ENCODE measurements around the gene SAV1. TPM values are rescaled to one million over a fixed set of nuclear protein-coding genes. Genes with fewer than 3 reads are reported as not detected.
"Not testable (repeated sequence)": the region's sequence is repeated elsewhere in the genome, so short reads cannot be mapped to it uniquely, and the experiment has no call there.

Gene SAV1
- 16.7 TPM for total RNA-seq

- Histone ChIP-seq H3K4me1 (ENCODE audit: control insufficient read depth in 3 of 3, insufficient read depth in 3 of 3, low read length in 3 of 3) (peaks cover 2 to 8% (median 8%) of the 10 kb centered on the region in 3 donors), H3K4me3 (ENCODE audit: low read length in 3 of 3) (peak within 1 kb of the TSS; percentile 93 to 96 (median 95))
Observed at GRCh38 chr14:50667996-50668825, at the start of gene SAV1. Gene SAV1, minus strand, starts transcription at chr14:50668306. Its CDS starts 339 bp downstream, at chr14:50667967.

GRCh38 chr14:50717811-50718210 is 49.7 kb upstream of the SAV1 start:
- Histone ChIP-seq H3K27me3 (ENCODE audit: control insufficient read depth in 3 of 3, insufficient read depth in 3 of 3, low read length in 3 of 3) (no peaks in the 10 kb centered on the region), H3K4me3 (ENCODE audit: low read length in 3 of 3) (no peak overlapping the region), H3K4me1 (ENCODE audit: control insufficient read depth in 3 of 3, insufficient read depth in 3 of 3, low read length in 3 of 3) (no peaks in the 10 kb centered on the region), H3K9ac (ENCODE audit: low read depth in 1 of 3, low read length in 3 of 3) (no peak overlapping the region), H3K9me3 (ENCODE audit: control insufficient read depth in 3 of 3, low read length in 3 of 3) (no peaks in the 10 kb centered on the region), H3K27ac (ENCODE audit: low read depth, low read length) (no peak overlapping the region), H3K36me3 (ENCODE audit: control insufficient read depth in 3 of 3, insufficient read depth in 3 of 3, low read length in 3 of 3) (peaks cover 0 to 11% (median 4%) of the 10 kb centered on the region in 3 donors)

More at GRCh38 chr14:50667996-50668825, at the start of gene SAV1:
- Histone ChIP-seq H3K27ac (ENCODE audit: low read depth, low read length) (peak within 1 kb of the TSS; percentile 89), H3K36me3 (ENCODE audit: control insufficient read depth in 3 of 3, insufficient read depth in 3 of 3, low read length in 3 of 3) (peaks cover 0 to 2% (median 0%) of the 10 kb centered on the region in 3 donors), H3K9me3 (ENCODE audit: control insufficient read depth in 3 of 3, low read length in 3 of 3) (no peaks in the 10 kb centered on the region), H3K27me3 (ENCODE audit: control insufficient read depth in 3 of 3, insufficient read depth in 3 of 3, low read length in 3 of 3) (no peaks in the 10 kb centered on the region), H3K9ac (ENCODE audit: low read depth in 1 of 3, low read length in 3 of 3) (peak within 1 kb of the TSS; percentile 92 to 93 (median 92))

- no peak overlapping the region for H3K9ac ChIP-seq (ENCODE audit: low read depth in 1 of 3, low read length in 3 of 3)
- H3K4me3 ChIP-seq (ENCODE audit: low read length in 3 of 3), result no peak overlapping the region
- H3K9me3 ChIP-seq (ENCODE audit: control insufficient read depth in 3 of 3, low read length in 3 of 3), result no peaks in the 10 kb centered on the region
- H3K27me3 ChIP-seq (ENCODE audit: control insufficient read depth in 3 of 3, insufficient read depth in 3 of 3, low read length in 3 of 3), result no peaks in the 10 kb centered on the region
- H3K4me1 ChIP-seq (ENCODE audit: control insufficient read depth in 3 of 3, insufficient read depth in 3 of 3, low read length in 3 of 3), result no peaks in the 10 kb centered on the region
- H3K27ac ChIP-seq (ENCODE audit: low read depth, low read length), result no peak overlapping the region
- H3K36me3 ChIP-seq (ENCODE audit: control insufficient read depth in 3 of 3, insufficient read depth in 3 of 3, low read length in 3 of 3), result no peaks in the 10 kb centered on the region
Observed at GRCh38 chr14:50714450-50715073, 46.5 kb upstream of the SAV1 start.

GRCh38 chr14:50711043-50711442 is 42.9 kb upstream of the SAV1 start:
- Histone ChIP-seq H3K9me3 (ENCODE audit: control insufficient read depth in 3 of 3, low read length in 3 of 3) (no peaks in the 10 kb centered on the region), H3K4me3 (ENCODE audit: low read length in 3 of 3) (no peak overlapping the region), H3K36me3 (ENCODE audit: control insufficient read depth in 3 of 3, insufficient read depth in 3 of 3, low read length in 3 of 3) (no peaks in the 10 kb centered on the region), H3K27me3 (ENCODE audit: control insufficient read depth in 3 of 3, insufficient read depth in 3 of 3, low read length in 3 of 3) (no peaks in the 10 kb centered on the region), H3K4me1 (ENCODE audit: control insufficient read depth in 3 of 3, insufficient read depth in 3 of 3, low read length in 3 of 3) (no peaks in the 10 kb centered on the region), H3K9ac (ENCODE audit: low read depth in 1 of 3, low read length in 3 of 3) (no peak overlapping the region), H3K27ac (ENCODE audit: low read depth, low read length) (no peak overlapping the region)

- Histone ChIP-seq H3K9me3 (ENCODE audit: control insufficient read depth in 3 of 3, low read length in 3 of 3) (no peaks in the 10 kb centered on the region), H3K36me3 (ENCODE audit: control insufficient read depth in 3 of 3, insufficient read depth in 3 of 3, low read length in 3 of 3) (no peaks in the 10 kb centered on the region), H3K4me3 (ENCODE audit: low read length in 3 of 3) (no peak overlapping the region), H3K27ac (ENCODE audit: low read depth, low read length) (no peak overlapping the region), H3K4me1 (ENCODE audit: control insufficient read depth in 3 of 3, insufficient read depth in 3 of 3, low read length in 3 of 3) (no peaks in the 10 kb centered on the region), H3K27me3 (ENCODE audit: control insufficient read depth in 3 of 3, insufficient read depth in 3 of 3, low read length in 3 of 3) (peaks cover 3 to 4% (median 4%) of the 10 kb centered on the region in 3 donors), H3K9ac (ENCODE audit: low read depth in 1 of 3, low read length in 3 of 3) (no peak overlapping the region)
Observed at GRCh38 chr14:50705026-50705593, 37.0 kb upstream of the SAV1 start.

- no peak overlapping the region for H3K27ac ChIP-seq (ENCODE audit: low read depth, low read length)
- no peak overlapping the region for H3K4me3 ChIP-seq (ENCODE audit: low read length in 3 of 3)
- H3K9ac ChIP-seq (ENCODE audit: low read depth in 1 of 3, low read length in 3 of 3), result no peak overlapping the region
- H3K9me3 ChIP-seq (ENCODE audit: control insufficient read depth in 3 of 3, low read length in 3 of 3), result no peaks in the 10 kb centered on the region
- no peaks in the 10 kb centered on the region for H3K36me3 ChIP-seq (ENCODE audit: control insufficient read depth in 3 of 3, insufficient read depth in 3 of 3, low read length in 3 of 3)
- no peaks in the 10 kb centered on the region for H3K4me1 ChIP-seq (ENCODE audit: control insufficient read depth in 3 of 3, insufficient read depth in 3 of 3, low read length in 3 of 3)
- H3K27me3 ChIP-seq (ENCODE audit: control insufficient read depth in 3 of 3, insufficient read depth in 3 of 3, low read length in 3 of 3), result peaks cover 3 to 4% (median 4%) of the 10 kb centered on the region in 3 donors
Observed at GRCh38 chr14:50704454-50705010, 36.4 kb upstream of the SAV1 start.

GRCh38 chr14:50697659-50698290 is 29.7 kb upstream of the SAV1 start:
- H3K9ac ChIP-seq (ENCODE audit: low read depth in 1 of 3, low read length in 3 of 3), result no peak overlapping the region
- no peak overlapping the region for H3K4me3 ChIP-seq (ENCODE audit: low read length in 3 of 3)
- H3K36me3 ChIP-seq (ENCODE audit: control insufficient read depth in 3 of 3, insufficient read depth in 3 of 3, low read length in 3 of 3), result no peaks in the 10 kb centered on the region
- peaks cover 3 to 4% (median 4%) of the 10 kb centered on the region in 3 donors for H3K27me3 ChIP-seq (ENCODE audit: control insufficient read depth in 3 of 3, insufficient read depth in 3 of 3, low read length in 3 of 3)
- no peak overlapping the region for H3K27ac ChIP-seq (ENCODE audit: low read depth, low read length)
- H3K4me1 ChIP-seq (ENCODE audit: control insufficient read depth in 3 of 3, insufficient read depth in 3 of 3, low read length in 3 of 3), result no peaks in the 10 kb centered on the region
- H3K9me3 ChIP-seq (ENCODE audit: control insufficient read depth in 3 of 3, low read length in 3 of 3), result no peaks in the 10 kb centered on the region

GRCh38 chr14:50694260-50694659 is 26.2 kb upstream of the SAV1 start:
- not testable (repeated sequence) for H3K9ac ChIP-seq (ENCODE audit: low read depth in 1 of 3, low read length in 3 of 3); H3K36me3 ChIP-seq (ENCODE audit: control insufficient read depth in 3 of 3, insufficient read depth in 3 of 3, low read length in 3 of 3); H3K27ac ChIP-seq (ENCODE audit: low read depth, low read length); H3K27me3 ChIP-seq (ENCODE audit: control insufficient read depth in 3 of 3, insufficient read depth in 3 of 3, low read length in 3 of 3); H3K4me1 ChIP-seq (ENCODE audit: control insufficient read depth in 3 of 3, insufficient read depth in 3 of 3, low read length in 3 of 3); H3K4me3 ChIP-seq (ENCODE audit: low read length in 3 of 3); H3K9me3 ChIP-seq (ENCODE audit: control insufficient read depth in 3 of 3, low read length in 3 of 3)

- no peaks in the 10 kb centered on the region for H3K4me1 ChIP-seq (ENCODE audit: control insufficient read depth in 3 of 3, insufficient read depth in 3 of 3, low read length in 3 of 3)
- H3K36me3 ChIP-seq (ENCODE audit: control insufficient read depth in 3 of 3, insufficient read depth in 3 of 3, low read length in 3 of 3), result no peaks in the 10 kb centered on the region
- no peak overlapping the region for H3K4me3 ChIP-seq (ENCODE audit: low read length in 3 of 3)
- H3K27ac ChIP-seq (ENCODE audit: low read depth, low read length), result no peak overlapping the region
- H3K9me3 ChIP-seq (ENCODE audit: control insufficient read depth in 3 of 3, low read length in 3 of 3), result no peaks in the 10 kb centered on the region
- no peaks in the 10 kb centered on the region for H3K27me3 ChIP-seq (ENCODE audit: control insufficient read depth in 3 of 3, insufficient read depth in 3 of 3, low read length in 3 of 3)
- H3K9ac ChIP-seq (ENCODE audit: low read depth in 1 of 3, low read length in 3 of 3), result no peak overlapping the region
Observed at GRCh38 chr14:50688875-50689274, 20.8 kb upstream of the SAV1 start.
